Measurements from ENCODE around the gene MAPK4.

The MAPK4 gene

DNA sequence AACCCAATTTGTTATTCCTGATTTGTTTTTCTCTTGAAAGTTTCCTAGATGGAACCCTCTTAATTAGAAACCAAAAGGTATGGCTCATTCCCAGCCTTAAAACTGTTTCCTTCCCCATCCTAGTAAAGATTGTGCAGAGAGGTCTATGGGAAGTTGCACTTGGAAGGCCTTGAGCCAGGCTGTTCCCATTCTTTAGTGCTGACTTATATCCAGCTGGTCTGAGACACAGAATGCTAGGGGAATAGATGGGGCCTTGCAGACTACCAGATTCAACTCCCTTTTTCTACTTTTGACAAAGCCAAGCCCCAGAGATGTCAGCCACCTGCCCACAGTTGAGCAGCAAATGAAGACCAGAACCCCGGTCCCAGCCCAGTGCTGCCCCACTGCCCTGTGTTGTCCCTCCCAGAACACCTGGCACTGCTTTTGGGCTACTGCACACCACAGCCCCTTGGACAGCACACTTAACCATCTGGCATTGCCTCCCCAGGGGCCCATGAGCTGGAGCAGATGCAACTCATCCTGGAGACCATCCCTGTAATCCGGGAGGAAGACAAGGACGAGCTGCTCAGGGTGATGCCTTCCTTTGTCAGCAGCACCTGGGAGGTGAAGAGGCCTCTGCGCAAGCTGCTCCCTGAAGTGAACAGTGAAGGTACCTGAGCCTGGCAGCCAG is 161.7 kb downstream of the MAPK4 start:
- DNase-seq (ENCODE audit: low spot score) = no peak

DNA sequence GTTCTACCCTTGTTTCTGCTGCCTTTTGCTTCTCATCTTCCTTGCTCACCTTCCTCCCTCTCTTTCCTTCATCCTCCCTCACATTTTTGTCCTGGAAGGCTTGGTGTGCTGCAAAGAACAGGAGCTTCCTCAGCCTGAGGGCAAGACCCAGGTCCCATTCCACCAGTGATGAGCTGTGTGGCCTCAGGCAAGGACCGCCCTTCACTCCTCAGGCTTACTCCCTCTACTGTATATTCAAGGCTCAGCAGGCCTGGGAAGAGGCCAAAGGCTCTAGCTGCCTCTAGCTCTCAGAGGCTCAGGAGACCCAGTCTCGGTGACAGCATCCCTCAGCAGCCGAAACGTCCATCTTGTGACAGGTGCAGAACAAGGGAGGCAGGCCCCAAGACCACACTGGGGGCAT is 162.4 kb downstream of the MAPK4 start:
- no peak for DNase-seq (ENCODE audit: low spot score)

DNA sequence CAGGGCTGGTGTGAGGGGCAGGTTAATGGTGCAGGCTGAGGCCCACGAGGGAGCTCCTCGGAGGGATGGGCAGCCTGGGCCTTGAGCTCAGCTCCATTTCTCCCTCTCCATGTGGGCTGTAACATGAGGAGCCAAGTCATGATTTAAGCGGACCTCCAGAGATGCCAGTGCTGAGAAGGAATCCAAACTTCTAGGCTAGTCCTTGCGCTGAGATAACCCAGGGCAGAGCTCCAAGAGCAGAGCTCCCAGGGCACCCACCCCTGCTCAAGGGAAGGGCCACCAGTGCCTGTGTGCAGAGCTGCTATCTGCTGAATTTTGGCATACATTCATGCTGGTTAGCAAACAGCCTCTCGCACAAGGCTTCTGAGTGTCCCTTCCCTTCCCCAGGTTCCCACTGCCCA is 164.9 kb downstream of the MAPK4 start:
- no peak for DNase-seq (ENCODE audit: low spot score)

DNA sequence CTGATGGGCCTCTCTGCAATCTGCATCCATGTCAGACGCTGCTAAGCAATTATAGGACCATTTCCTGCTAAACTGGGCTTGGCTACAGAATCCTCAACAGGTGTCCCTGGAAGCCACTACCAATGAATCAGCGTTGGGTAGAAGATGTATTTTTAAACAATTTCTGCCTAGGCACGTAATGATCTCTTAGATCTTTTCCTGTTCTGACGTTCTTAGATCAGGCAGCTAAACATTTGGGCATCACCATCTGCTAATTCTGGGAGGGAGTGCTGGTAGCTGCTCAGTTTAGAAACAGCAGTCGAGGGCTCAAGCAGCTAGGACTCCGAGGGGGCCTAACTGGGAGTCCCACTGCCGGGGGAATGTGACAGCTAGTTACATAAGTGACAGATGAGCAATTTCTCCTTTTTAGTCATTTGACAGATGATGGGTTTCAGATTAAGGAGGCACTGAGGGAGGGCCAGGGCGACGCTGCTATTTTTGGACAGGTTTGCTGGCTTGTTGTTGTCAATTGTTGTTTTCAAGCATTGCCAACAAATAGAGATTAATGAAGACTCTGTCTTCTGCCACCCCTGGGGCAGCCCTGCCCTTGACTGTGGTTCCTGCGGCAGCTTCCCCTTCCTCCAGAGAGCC is 167.2 kb downstream of the MAPK4 start:
- no peak for DNase-seq (ENCODE audit: low spot score)

DNA sequence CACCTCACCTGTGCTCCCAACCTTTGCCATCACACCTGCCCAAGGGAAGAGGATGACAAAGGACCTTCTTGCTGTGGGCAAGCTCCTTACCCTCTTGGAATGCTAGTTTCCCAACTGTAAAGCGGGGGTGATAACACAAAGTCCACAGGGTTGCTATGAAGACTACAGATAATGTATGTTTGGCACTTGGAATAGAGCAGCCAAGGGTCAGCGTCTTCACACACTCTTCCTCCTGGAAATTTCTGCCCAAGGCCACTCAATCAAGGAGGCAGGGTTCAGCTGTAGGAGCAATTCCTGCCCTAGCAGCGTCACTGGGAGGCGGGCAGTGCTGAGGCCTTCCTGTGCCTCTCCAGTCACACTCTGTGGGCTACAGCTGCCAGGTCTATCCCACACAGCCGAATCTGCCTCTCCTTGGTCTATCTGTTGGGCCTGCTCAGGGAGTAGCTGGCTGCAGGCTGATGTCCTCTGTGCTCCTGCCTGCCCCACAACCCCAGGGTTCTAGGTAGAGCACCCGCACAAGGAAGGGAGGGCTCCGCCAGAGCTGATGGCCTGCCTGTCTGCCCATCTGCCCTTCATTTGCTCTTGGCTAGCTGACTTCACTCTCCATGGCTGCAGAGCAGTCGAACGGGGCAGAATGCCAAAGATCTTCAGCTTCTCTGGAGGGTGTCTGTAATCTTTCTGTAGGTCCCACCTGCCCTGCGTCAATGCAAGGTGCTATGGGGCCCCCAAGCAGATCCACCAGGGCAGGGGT is 168.0 kb downstream of the MAPK4 start:
- DNase-seq (ENCODE audit: low spot score) = no peak

DNA sequence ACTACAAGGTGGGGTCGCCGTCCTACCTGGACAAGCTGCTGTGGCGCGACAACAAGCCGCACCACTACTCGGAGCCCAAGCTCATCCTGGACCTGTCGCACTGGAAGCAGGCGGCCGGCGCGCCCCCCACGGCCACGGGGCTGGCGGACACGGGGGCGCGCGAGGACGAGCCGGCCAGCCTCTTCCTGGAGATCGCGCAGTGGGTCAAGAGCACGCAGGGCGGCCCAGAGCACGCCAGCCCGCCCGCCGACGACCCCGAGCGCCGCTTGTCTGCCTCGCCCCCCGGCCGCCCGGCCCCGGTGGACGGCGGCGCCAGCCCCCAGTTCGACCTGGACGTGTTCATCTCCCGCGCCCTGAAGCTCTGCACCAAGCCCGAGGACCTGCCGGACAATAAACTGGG is 169.5 kb downstream of the MAPK4 start:
- no peak for DNase-seq (ENCODE audit: low spot score)

DNA sequence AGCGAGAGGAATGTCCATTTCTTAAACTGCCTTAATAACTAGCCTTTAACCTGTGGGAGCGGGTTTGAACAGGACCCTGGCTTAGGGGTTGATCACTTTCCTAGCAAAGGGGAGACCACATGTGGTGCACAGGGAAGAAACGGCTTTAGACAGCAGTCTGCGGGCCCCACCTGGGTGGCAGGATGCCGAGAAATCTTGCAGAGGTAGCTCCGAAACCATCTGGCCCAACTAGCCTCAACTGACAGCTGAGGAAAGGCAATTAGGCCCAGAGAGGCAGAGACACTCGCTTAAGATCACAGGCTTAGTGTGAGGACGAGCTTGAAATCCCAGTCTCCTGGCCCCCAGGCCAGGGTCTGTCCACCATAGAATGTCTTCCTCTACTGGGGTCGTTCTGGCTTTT is 170.1 kb downstream of the MAPK4 start:
- no peak for DNase-seq (ENCODE audit: low spot score)

DNA sequence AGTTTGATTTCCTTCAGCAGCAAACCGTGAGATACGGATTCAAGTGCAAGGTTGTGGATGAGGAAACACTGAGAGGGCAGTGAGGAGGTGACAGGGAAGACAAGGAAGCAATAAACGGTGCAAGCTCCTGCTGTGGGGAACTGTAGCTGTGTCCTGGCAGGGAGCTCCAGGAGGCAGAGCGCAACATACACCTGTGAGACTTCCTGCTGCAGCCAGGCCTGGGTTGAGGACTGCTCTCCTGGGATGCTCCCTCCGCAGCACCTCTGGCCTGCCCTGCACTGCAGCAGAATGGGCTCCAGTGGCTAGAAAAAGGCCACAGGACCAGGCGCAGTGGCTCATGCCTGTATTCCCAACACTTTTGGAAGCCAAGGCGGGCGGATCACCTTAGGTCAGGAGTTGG is 174.5 kb downstream of the MAPK4 start:
- DNase-seq (ENCODE audit: low spot score) = no peak

DNA sequence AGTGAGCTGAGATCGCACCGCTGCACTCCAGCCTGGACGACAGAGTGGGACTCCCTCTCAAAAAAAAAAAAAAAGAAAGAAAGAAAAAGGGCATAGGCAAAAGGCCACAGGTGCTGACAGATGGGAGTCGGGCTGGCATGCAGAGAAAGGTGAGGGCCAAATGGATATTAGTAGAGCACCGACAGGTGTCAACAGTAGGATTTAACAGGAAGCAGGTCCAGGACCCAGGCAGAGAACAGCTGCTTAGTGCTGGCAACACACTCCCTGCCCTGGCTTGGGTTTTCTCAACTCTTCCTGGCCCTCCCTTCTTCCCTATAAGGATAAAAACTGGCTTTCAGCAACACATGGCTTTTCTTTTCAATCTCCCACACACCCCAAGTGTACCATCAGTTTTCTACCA is 175.0 kb downstream of the MAPK4 start:
- DNase-seq (ENCODE audit: low spot score) = no peak

DNA sequence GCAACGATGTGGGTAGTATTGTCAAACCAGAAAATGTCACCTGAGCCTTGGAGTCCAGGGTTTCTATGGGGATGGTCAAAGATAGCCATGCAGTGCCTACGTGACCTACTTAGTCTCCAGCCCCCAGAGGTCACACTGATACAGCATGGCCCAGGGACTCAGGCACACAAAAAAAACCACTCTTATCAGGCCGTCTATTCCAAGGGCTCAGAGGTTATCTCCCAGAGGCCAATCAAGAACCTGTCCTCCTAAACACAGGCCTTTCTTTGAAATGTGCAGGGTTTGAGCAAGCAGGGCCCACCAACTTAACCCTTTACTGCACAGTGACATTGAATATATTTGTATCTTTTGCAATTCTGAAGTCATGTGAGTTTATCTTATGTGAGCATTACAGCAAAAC is 177.2 kb downstream of the MAPK4 start:
- no peak for DNase-seq (ENCODE audit: low spot score)

DNA sequence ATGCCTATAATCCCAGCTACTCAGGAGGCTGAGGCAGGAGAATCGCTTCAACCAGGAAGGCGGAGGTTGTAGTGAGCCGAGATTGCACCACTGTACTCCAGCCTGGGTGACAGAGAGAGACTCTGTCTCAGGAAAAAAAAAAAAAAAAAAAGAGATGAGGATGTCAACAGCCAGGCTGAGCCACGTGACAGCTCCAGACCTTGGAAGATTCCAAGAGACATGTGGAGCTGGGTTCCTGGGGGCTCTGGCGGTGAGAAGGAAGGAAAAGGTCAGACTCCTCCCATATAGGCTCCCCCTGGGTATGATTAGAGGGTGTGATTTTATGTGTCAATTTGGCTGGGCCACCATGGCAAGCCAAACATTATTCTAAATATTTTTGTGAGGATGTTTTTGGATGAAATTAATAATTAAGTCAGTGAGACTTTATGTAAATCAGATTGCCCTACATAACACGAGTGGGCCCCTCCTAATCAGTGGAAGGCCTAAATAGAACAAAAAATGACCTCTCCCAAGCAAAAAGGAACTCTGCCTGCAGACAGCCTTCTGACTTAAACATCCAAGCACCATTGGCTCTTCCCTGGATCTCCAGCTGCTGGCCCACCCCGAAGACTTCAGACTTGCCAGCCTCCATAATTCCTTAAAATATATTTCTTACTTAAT is 178.3 kb downstream of the MAPK4 start:
- no peak for DNase-seq (ENCODE audit: low spot score)

DNA sequence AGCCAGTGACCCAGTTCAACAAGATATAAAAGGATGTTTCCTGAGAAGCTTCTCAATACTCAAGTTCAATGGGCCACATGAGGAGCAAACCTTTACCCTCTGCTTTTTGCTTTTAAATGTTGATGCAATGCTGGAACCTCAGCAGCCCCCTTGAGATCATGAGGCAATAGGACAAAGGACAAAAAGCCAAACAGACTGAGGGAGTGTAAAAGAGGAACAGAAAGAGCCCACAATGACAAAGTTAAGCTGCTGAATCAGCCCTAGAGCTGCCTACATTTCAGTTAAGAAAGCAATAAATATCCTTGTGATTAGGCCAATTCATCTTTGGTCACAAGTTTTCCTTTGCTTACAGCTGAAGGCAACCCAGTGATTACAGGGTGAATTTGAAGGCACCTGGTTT is 183.1 kb downstream of the MAPK4 start:
- DNase-seq (ENCODE audit: low spot score) = no peak

DNA sequence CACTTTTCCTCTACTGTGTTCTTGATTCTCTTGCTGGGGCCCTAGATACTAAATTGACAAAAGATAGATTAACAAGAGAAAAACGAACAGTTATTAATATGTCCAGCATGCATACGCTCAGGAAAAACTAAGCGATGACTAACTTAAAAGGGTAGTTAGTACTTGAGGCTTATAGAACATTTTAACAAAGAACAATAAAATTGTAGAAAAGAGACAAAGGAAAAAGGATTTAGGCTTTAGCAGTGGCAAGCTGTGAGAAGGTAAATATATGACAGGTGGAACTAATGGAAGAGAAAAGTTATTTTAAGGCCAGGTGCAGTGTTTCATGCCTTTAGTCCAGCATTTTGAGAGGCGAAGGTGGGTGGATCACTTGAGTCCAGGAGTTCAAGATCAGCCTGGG is 184.4 kb downstream of the MAPK4 start:
- no peak for DNase-seq (ENCODE audit: low spot score)

DNA sequence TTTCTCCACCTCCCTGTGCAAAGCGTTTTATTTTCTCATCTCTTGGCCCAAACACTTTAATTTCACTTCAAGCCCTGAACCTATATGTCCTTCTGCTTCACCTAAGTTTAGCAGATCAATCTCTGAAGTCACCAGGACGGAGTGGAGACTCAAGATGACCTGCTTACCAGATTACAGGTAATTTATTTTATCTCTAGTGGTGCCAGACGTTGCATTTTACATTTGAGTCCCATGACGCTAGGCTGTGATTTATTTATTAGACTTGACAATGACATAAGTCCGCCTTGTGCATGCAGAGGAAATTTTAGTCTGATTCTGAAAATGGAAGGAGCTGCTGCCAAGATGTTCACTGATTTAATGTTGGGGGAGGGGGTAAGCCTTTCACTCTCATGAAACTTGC is 186.1 kb downstream of the MAPK4 start:
- no peak for DNase-seq (ENCODE audit: low spot score)

DNA sequence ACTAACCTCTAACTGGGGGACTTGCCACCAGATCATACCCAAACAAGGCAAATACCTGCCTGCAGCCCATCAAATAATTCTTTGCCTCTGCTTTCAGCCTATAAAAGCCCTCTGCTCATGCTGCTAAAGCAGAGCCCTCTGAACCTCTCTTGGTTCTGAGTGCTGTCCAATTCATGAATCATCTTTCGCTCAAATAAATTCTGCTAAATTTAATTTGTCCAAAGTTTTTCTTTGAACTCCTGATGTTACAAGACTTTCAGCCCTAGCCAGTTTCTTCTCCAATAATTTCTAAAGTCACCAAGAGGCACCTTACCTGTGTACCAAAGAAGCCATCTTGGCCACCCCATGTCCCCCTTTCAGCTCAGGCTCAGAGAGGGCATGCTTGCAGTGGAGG is 188.0 kb downstream of the MAPK4 start:
- no peak for DNase-seq (ENCODE audit: low spot score)

DNA sequence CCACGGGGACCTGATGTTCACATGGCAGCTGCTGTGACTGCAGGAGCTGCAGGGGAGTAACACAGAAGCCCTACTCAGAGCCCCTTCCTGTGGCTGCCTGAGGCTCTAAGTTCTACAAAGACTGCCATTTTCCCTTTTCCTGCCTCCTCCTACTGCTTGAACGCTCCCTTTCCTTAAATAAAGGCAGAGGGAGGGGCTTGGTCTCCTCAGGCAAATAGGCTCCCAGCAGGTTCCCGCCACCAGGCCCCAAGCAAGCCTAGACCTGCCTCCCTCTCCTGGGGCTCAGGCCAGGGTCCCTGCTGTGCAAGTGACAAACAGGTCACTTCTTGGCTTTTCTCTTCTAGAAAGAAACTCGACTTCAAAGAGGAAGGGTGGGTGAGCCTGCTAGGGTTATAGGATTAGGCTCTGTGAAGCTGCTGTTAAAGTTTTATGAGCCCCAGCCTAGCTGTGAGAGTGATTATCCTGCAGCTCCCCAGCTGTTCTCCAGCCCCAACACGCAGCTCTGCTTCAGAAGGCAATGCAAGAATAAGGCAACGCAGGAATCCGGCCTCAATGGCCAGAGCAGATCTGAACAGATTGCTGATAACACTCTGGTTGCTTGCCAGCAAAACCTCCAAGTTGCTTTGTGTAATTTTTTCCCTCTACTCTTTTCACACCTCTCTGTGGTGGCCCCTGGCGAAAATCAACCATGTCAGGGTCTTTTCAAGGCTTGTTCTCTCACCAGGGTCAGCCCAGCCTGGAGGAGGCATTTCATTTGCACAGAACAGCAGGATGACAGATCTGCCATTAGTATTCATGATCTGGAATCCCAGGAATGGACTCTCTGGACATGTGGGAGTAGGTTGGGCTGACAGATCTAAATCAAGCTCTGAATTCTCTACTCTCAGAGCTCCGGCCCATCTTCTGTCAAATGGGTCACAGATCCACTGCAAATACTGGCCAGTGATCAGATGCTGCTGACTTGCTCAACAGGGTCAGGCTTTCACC is 188.6 kb downstream of the MAPK4 start:
- DNase-seq (ENCODE audit: low spot score) = no peak

DNA sequence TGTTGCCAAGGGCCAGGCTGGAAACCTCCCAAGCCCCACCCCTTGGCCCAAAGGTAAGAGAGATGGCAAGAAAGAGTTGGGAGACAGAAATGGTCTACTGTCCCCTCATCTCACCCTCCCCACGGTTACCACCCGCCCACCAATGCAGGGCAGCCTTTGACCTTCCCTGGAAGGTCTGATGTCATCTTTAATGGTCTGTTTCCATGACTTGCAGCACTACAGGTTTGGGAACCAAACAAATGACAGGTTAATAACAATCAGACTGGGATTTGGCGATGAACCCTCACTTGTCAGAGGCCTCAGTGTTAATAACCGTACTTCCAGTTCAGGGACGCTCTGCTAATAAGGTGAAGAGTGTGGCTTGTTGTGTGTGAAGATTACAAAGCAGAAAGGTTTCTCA is 189.5 kb downstream of the MAPK4 start:
- no peak for DNase-seq (ENCODE audit: low spot score)

DNA sequence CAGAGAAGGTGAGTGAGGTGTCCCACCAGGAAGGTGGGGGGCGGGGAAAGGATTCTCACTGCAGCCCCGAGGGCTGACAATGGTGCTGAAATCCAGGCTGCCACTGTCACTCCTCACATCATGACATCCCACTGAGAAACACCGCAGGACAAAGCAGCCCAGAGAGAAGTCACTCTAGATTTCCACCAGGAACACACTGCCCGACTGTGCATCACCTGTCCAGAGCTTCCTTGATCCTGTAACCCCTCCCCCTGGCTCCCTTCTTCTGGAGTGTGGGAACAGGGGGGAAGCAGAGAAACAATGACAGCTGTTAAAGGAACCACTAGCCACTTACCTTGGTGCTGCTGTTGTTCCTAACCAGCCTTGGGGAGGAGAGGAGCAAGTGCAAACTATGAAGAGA is 190.1 kb downstream of the MAPK4 start:
- DNase-seq (ENCODE audit: low spot score) = no peak

DNA sequence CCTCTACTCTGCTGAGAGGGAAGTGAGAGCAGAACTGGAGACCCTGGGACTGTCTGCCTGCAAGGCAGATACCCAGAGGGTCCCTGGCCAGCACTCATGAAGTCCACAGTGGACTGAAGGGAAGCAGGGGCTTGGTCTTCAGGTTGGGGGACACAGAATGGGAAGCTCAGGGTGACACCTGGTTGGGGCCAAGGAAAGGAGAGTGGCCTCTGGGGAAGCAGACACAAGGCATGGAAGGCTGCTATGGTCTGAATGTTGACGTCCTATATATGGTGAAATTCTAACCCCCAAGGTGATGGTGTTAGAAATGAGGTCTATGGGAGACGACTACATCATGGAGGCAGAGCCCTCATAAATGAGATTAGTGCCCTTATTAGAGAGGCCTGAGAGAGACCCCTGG is 190.7 kb downstream of the MAPK4 start:
- DNase-seq (ENCODE audit: low spot score) = no peak

DNA sequence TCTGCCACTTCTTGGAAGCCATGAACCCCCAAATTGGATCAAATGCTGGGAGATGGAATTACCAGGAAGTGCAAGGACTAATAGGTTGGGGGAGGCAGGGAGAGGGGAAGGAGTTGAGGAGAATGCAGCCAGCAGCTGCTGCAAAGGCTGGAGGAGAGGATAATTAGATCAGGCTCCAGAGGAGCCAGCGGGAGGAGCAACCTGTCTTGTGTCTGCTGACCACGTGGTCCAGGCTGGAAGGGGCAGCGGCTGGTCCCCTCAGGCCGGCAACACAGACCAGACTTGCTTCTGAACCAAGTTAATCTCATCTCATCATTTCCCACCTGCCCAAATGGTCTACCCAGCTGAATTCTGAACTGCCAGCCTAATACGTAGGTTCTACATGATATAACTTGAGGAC is 191.6 kb downstream of the MAPK4 start:
- no peak for DNase-seq (ENCODE audit: low spot score)

DNA sequence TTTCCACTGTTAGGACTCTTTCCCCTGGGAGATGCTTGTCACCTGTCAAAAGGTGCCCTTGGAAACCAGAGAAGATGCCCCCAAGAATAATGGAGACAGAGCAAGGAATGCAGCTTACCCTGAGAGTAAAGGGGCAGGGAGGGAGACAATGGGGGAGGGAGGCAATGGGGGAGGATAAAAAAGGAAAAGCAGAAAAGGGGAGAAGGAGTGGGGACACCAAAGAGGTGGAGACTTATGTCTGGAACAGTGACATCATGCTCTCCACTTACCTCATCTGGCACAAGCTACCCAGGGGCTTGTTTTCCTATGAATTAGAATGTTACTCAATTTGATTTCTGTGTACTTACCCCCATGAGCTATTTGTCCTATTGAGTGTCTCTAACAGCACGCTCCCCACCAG is 192.1 kb downstream of the MAPK4 start:
- DNase-seq (ENCODE audit: low spot score) = no peak

DNA sequence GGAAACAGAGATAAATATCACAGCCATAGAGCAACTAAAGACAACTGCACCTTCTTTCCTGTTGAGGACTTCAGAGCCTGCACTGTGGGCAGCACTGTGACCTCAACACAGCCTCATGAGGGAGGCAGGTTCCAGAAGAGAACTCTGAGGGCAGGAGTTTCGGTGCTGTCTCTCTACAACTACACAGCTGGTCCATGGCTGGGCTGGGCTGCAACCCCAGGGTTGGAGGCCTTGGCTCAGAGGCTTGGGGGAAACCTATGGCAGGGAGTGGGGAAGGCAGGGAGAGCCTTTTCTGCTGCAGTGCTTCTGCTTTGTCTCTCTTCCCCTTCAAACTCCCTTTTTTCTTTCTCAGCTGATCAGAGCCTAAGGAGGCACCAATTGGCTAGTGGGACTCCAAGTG is 193.4 kb downstream of the MAPK4 start:
- no peak for DNase-seq (ENCODE audit: low spot score)
